GM15510 (cell line): ENCODE results near the gene NEUROD2.

ENCODE experiments used
- POLR2A ChIP-seq: IDR thresholded peaks from 3 replicates; pipeline ENCODE4 v1.6.1; 2011; ENCODE audit warnings: borderline replicate concordance; ENCODE audit not compliant: insufficient read length; ENCODE audit errors: extremely low read depth

The NEUROD2 gene

DNA sequence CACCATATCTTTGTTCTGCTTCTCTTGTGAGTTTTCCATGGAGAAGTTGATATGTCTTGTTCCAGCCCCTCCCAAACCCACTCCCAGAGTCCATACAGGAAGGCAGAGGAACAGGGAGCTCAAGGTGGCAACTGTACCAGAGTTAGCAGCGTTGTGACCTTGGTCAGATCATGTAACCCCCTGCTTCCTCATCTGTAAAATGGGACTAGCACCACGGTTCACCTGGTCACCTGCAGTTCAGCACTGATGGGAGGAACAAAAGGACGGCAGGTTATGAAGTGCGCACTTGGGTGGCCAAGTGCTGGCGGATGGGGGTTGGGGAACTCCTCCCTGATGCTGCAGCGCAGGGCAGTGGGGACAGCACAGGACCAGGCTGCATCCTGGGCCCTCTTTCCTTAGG lies 7.7 kb upstream of the NEUROD2 start:
- TF ChIP-seq POLR2A: no peak

DNA sequence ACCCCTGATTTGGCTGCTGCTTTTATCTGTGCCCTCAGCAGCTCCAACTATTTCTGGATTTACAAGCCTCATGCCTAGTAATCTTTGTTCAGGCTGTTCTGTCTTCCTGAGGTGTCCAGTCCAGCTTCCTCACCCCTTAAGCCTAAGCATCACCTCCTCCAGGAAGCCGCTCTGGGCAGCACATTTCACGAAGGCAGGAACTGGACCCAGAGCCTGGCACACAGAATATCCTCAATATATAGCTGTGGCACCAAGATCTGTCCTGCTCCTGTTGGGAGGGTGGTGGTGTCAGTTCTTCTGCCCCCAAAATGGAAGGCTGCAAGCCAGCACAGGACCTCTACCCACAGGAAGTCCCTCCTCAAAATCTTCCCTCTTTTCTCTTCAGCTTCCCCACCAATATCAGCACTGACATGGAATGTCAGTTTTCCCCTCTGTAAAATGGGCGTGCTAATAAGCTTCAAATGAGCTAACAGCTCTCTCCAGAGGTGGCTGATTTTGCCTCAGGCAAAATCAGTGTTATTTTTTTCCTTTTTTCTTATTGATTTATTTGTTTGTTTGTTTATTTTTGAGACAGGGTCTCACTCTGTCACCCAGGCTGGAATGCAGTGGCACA lies 6.9 kb upstream of the NEUROD2 start:
- TF ChIP-seq POLR2A: no peak

DNA sequence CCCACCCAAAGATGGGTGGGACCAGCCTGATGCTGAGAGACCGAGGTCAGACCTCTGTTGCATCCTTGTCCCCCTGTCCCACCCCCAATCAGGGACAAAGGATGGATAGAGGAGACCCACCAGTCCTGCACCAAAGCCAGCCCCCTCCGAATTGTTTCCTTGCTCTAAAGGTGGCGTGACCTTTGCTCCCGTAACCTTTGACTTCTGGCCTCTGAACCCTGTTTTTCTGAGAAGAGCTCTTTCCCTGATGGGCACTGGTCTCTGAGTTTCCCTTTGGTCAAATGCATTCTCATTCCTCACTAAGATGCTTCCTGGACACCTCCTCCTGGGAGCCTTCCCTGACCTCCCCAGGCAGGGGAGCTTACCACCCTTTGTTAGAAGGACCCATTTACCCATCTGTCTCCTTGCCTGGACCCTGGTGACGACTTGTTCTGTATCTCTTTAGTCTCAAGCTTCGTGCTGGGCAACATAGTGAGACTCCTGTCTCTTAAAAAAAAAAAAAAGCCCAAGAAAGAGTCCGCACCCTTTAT lies 5.3 kb upstream of the NEUROD2 start:
- no peak for TF ChIP-seq POLR2A

DNA sequence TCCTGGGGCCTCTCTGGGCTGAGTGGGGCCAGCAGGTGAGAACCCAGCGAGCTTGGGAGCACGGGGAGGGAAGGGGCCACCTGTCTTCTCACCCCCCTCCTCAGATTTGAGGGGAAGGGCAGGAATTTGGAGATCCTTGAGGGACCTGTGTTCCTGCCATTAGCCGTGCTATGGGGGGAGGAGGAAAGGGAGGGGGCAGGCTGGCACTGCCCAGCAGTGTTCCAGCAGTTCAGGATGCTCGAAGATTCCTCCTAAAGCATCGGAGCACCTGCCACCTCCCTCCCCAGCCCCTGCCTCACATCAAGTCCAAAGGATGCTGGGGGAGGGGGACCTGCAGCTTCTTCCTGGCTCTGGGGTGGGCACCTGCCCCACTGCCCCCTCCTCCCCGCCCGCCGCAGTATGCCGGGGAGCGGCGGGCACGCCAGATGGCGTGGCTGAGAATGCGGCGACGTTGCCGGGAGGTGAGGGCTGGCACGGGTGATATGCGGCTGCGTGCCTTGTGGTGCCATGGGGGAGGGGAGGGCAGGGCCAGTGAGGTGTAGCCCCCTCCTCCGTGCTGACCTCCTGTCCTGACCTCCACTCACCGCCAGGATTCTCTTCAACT lies 4.7 kb upstream of the NEUROD2 start:
- no peak for TF ChIP-seq POLR2A

DNA sequence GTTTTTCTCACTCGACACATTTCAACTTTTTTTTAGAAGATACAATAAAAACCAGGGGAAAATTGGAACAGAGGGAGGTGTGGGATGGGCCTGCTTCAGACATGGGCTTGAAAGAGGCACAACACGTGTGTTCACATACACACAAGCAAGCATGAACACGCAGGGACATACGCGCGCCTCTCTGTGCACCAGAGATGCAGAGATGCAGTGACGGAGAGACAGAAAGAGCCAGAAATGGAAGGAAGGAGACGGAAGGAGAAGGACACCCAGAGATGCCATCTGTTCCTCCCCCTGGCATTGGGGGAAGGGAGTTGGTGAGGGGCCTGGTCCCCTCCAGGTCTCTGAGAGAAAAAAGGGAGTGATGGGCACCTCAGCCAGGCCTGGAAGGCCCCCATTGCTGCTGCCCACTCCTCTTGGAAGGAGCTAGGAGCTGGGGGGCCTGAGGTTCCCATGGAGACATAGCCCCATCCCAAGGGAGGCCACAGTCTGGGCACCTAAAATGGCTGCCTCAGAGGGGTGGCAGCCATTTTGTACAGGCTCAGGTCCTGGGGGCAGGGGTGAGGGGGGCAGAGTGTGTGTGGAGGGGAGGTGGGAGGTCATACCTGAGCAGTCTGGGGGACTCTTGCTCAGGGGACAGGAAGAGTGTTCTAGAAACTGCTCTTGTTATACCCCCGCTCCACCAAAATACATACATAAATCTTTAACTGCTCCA lies 3.8 kb upstream of the NEUROD2 start:
- TF ChIP-seq POLR2A: no peak

DNA sequence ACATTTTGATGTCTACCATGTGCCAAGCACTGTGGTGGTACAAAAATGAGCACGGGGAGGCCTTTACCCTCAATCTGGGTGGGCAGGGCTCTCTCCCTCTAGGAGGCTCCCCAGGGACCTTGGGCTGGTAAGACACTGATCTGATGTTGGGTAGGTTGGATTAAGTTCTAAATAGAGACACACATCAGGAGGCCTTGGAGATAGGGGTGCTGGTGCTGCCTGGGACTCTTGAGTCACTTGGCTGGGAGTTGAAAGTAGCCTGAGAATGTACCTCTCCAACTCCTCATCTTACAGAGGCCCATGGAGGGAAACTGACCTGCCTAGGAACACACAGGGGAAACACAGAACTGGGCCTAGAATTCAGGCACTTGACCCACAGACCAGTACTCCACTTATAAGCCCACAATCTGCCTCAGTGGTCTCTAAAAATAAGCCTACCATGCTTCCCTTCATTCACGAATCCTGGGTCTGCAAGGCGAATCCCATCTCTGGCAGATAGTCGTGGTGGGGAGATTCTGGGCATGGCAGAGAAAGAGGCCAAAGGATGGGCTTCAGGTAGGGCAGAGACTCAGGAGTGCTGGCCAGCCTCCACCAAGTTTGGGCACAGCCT lies 1.8 kb upstream of the NEUROD2 start:
- TF ChIP-seq POLR2A: no peak

DNA sequence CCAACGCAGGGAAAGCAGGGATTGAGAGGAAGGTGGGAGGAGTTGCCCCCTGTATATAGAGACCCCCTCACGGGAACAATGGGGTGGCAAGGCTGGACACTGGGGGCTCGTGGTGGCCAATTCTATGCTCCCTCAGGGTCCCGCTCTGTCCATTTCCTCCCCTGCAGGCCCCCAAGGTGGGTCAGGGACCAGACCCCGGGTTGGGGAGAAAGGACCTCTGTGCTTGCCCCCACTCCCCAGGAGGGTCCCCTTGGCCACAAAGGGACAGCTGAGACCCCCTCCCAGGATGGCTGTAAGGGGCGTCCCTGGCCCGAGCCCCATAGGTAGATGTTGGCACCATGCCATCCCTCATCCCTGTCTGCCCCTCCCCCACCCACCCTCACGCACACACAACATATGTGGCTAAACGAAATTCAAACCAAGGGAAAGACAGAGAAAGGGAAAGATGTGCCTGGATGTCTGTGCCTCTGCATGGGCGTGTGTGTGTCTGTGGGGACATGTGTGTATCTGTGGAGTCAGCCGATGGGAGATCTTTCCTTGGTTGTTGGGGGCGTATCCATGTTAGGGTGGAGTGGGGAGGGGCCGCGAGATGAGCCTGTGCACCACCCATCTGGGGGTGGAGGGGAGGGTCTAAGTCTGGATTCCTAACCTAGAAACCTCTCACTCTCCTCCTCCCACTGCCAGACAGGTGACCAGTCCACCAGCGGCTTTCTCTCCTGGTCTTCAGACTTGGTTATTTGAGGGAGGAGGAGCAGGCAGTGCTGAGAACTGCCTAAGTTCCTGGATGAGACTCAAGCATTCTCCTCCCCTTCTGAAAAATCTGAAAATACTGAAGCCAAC lies 642 bp upstream of the NEUROD2 start:
- no peak for TF ChIP-seq POLR2A

DNA sequence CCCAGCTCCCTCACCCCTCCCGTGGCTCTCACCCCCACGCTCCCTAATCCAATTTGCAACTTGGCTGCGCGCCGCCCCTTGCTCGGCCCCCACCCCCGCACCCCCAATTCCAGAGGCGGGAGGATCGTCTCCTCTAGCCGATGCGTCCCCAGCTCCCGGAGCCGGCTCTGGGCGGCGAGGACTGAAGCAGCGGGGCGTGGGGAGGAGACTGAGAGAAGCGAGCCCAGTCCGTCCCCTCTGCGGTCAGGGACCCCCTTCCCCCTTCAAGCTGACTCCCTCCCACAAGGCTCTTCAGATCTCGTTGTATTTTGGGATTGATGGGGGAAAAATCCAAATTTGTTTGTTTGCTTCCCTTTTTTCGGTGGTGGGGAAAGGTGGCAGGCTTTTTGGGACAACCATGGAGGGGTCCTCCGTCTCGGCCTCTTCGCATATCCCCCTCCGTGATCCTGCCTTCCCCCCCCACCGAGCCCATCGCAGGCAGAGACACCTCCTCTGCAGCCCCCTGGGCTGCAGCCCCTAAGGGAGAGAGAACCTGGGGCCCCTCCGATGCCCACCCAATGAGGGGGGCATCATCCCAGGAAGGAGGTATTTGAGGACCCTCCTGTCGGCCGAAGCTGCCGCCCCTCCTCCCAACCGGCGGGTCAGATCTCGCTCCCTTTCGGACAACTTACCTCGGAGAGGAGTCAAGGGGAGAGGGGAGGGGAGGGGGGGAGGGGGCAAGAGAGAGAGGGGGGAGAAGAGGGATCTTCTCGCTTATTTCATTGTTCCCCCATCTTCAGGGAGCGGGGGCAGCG lies 466 bp downstream of the NEUROD2 start:
- no peak for TF ChIP-seq POLR2A

DNA sequence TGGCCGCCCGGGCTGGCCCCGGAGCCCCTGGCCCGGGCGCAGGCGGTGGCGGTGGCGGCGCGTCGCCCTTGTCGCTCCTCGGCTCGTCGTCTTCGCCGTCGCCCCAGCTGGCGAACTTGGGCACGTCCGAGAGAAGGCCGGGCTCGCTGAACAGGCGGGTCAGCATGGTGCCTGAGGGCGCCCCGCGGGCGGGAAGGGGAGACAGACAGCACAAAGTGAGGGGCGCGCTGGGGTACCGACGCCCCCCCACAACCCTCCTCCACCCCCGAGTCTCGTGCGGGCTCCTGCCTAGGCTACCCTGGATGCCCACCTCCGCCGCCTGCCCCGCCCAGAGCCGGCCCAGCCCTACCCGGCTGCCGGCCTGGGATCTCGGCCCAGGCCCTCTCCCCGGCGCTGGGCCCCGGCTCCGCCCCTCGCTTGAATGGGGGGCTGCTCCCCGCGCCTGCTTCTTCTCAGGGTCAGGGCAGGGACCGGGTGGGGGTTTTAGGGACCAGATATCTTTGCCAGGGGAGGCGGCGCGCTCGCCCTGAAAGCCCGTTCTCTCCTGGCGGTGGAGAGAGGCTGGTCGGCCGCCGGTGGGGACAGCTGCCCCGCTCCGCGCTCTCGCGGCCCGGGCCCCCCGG lies 1.2 kb downstream of the NEUROD2 start:
- TF ChIP-seq POLR2A: no peak

DNA sequence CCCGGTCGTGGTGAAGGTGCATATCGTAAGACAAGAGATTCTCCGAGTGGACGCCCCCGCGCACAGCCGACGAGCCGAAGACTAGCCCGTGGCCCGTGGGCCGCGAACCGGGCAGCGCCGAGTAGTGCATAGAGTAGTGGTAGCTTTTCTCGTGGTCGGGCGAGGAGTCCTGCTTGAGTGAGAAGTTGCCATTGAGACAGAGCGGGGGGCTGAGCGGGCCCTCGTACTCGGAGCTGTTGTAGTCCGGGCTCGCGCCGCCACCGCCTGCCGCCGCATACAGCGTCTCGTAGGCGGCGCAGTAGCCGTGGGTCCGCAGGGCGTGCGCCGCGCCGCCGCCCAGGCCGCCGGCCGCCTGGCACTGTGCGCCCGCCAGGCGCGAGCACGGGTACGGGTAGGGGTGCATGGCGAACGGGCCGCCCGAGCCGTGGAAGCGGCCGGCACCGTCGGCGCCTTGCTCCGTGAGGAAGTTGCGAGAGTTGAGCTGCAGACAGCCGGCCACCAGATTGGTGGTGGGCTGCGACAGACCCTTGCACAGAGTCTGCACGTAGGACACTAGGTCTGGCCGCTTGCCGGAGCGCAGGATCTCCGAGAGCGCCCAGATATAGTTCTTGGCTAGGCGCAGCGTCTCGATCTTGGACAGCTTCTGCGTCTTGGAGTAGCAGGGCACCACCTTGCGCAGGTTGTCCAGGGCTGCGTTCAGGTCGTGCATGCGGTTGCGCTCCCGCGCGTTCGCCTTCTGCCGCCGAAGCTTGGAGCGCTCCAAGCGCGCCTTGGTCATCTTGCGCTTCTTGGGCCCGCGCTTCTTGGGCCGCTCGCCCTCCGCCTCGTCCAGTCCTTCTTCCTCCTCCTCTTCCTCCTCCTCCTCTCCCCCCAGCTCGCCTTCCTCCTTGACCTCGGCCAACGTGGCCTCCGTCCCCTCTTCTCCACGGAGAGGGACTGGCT lies 2.0 kb downstream of the NEUROD2 start:
- TF ChIP-seq POLR2A: no peak

DNA sequence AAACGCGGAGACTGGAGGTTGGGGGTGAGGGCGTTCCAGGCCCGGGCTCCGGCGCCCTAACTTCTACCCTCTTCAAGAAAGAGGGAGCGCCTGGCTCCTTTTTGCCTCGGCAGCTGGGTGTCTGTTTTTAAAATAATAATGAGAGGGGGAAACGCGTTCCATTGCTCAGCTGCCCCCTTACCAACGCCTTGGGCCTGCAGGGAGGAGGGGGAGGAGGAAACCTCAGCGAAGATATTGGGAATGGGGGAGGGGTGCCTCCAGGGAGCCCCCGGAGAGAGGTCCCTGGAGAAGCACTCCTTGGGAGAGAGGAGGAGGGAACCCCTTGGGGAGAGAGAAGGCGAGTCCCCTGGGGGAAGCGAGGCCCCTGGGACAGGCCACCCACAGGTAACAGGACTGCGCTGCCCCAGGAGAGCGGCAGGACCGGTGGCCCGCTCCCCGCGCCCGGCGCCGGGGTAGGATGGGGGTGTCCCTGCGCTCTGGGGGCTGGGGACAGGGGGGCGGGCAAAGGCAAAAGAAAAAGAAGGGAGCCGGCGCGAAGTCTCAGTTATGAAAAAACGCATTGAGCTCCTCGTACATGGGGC lies 2.7 kb downstream of the NEUROD2 start:
- no peak for TF ChIP-seq POLR2A

DNA sequence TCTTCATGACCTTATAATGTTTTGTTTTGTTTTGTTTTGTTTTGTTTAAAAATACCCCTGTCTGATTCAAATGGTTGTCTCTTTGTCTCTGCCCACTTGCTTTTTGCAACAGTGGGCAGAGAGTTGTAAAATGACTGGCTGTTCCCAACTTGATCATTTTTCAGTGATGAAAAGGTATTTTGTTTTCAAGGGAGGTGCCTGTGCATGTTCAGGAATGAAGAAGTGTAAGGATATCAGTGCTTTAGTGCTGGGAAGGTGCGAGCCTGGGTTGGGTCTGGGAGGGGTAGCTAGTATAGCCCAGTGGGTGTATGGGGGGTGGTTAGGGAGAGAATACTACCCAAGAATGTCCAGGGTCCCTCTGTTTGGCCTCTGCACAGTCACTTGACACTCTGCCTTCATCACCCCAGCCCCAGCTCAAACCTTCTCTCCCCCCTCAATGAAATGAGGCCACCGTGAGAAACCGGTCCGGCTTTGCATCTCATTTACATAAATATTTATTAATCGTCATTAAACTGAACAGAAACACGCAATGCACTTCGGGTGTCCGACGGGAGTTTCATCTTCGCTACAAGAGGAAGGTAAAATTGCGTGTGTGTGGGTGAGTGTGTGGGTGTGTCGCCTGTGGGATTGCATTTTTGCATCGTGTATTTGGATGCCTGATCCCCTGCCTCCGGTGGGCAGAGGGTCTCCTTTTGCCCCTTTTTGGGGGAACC lies 4.3 kb downstream of the NEUROD2 start:
- no peak for TF ChIP-seq POLR2A
